ENCODE data around the gene FMNL2.
A peak's percentile ranks its signal among the peaks of the same experiment; 100 is the strongest.

Gene FMNL2

DNA sequence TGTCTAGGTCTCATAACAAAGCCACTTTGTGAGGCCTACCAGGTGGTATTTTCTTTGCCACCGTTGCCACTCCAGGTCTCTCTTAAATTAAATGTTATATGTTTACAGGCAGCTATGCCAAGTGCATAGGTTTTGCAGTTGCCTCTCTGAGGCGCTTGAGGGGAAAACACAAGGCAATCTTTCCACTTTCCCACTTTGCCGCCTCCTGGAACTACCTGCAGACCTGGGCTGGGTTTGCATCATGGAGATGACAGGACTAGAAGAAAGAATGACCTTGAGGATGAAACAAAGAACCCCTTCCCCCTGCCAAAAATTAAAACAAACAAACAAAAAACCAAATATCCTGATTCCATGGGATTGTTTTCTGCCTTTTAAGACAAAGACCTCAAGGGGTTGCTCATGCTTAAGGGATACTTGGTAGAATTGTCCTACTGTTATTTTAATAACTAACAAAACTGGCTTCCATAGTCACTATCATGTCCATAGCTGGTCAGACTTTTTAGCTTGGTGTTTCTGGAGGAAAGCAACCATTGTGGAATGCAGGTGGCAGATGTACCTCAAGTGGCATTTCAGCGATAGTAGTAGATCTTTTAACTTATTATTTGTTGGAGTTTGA lies 222.4 kb downstream of the FMNL2 start:
- no peak for DNase-seq (ENCODE audit: low read depth)

DNA sequence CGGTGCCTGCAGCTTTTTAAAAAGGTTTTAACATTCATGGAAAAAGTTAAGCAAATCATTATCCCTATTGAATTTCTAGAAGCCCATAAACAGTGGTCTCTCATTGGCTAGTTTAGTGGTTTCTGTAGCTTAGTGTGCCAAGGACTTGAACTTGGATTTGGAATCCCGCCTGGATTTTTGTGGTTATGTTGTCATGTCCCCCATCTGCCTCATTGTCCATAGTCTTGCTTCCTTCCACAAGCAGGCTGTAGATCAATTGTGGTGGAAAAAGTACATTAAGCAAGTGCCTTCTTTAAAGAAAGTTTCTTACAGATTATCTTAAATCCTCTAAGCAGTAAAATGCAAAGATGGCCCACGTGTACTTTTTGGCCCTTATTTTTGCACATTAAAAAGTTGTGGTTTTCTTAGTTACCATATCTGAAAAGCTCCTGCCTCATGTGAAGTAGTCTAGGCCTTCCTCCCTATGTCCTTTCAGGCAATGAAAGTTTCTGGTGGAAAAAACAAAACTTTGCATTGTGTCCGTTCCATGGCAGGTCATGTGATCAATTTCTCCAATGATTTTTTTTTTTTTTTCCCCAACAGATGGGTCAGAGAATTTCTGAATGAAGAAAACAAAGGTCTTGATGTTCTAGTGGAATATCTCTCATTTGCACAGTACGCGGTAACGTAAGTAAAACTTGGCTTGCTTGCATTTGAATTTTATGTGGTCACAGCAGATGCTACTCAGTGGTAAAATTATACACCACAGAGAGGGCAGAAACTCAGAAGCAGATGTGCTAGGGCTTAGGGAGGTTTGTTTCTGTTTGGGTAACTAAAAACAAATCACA lies 223.4 kb downstream of the FMNL2 start:
- peak; percentile 91 for DNase-seq (ENCODE audit: low read depth)

- DNase-seq (ENCODE audit: low read depth), result no peak
Measured at GRCh38 chr2:152559008-152559407, 224.0 kb downstream of the FMNL2 start.

DNA sequence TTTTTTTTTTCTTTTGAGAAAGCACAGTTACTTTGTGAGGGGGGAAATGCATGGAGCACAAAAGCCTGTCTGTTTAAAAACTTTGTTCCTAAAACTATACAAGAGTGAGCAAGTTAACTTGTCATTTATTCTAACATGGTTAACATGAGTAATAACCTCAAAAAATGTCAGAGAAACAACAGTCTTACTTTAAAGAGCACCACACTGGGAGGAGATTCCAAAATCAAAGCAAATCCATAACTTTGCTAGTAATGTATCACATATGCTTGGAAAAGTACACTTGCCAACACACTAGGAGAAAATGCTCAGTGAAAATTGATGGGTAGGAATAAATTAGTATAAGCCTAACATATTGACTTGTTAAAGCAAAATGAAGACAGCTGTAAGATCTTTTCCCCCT lies 225.2 kb downstream of the FMNL2 start:
- DNase-seq (ENCODE audit: low read depth), result peak; percentile 38

GRCh38 chr2:152560873-152561595 lies 226.1 kb downstream of the FMNL2 start:
- no peak for DNase-seq (ENCODE audit: low read depth)

DNA sequence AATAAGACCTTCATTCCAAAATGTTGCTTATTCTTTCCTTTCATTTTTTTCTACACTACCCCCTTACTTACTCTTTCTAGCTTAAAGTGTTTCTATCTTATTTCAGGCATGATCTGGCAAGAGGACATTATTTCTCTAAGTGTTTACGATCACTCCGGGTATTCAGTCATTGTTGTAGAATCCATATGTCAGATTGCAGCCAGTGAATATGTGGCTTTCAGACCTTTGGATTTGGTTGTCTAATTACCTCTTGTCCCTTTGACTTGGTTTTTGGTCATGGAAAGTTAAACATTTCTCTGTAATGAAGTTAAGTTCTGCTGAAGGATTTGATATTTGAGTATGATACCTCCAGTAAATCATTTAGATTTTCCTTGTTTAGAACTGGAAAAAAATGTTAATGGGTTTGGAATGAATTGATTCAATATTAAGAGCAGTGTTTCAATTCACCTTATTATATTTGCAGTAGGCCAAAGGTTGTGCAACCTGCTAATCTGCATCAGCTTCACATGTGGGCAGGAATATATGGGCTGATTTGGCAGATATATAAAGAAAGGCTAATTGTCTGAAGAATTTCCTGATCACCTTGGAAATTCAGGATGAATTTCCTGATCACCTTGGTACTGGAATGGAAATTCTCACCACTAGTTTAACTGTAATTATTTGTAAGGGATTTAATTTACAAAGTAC lies 227.4 kb downstream of the FMNL2 start:
- no peak for DNase-seq (ENCODE audit: low read depth)

DNA sequence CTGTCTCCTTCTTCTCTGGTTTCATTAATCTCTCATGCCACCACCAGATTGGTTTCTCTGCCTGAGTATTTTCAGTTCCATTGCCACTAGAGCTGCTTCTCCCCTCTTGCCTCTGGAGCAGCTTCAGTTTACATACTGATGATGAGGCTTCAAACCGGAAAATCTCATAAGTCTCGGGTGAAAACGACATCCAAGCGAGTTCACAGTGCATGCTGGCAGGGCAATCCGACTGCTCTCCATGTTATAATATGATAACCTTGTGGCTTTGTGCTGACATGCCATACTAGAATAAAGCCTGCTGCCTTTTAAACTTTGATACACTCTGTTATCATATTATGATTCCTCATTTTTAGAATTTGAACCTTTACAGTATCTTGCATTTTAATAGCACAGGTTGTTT lies 228.8 kb downstream of the FMNL2 start:
- DNase-seq (ENCODE audit: low read depth), result no peak

DNA sequence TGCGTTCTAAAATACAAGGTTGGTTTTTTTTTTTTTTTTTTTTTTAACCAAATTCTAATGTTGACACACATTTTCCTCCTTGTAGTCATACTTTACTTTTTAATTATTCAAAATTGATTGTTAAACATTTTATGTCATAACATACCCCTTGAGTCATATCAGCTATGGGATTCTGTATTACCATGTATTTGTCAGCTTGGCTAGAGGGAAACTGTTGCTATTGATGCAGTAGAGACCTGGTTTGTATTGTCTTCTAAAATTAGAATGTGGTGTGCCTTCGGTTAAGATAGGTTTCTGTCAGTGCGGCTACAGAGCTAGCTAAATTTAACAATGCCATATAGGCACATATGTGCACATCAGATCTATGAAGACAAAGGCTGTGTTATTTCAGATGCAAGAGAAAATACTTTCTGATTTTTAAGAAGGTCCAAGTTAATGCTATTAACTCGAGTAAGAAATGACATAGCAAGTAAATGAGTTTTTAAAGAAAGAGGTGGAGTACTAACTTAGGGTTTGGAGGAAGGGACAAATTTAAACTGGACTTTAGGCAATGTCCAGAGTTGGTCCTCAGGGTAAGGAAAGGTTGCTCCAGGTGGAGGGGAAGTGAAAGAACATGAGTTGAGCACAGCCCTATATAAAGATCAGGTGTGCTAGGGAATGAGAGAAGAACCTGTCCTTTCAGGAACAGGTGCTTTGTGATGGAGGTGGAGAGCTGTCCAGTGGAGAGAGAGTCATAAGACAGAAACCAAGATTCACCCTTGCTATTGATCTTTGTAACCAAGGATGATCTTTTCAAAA lies 230.0 kb downstream of the FMNL2 start:
- no peak for DNase-seq (ENCODE audit: low read depth)

GRCh38 chr2:152565884-152566727 lies 231.1 kb downstream of the FMNL2 start:
- DNase-seq (ENCODE audit: low read depth), result no peak

- DNase-seq (ENCODE audit: low read depth), result peak; percentile 69
Measured at GRCh38 chr2:152566728-152567069, 231.7 kb downstream of the FMNL2 start.

GRCh38 chr2:152568531-152568930 lies 233.6 kb downstream of the FMNL2 start:
- DNase-seq (ENCODE audit: low read depth), result no peak

DNA sequence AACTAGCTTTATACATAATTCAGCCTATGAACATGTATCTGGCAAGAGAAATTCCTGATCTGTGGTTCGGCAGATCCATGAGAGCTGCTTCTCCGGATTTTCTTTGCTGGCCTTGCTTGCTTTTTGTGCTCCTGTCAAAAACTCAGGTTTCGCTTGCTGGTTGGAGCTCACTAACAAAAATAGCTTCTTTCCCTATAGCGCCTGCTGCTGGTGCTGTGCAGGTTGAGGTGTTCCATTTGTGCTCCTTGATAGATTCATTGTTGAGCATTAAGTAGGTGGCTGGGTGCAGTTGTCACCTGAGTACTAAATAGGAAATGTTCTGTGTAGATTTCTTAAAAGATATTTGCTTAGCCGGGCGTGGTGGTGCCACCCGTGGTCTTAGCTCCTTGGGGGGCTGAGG lies 234.2 kb downstream of the FMNL2 start:
- DNase-seq (ENCODE audit: low read depth), result no peak

DNA sequence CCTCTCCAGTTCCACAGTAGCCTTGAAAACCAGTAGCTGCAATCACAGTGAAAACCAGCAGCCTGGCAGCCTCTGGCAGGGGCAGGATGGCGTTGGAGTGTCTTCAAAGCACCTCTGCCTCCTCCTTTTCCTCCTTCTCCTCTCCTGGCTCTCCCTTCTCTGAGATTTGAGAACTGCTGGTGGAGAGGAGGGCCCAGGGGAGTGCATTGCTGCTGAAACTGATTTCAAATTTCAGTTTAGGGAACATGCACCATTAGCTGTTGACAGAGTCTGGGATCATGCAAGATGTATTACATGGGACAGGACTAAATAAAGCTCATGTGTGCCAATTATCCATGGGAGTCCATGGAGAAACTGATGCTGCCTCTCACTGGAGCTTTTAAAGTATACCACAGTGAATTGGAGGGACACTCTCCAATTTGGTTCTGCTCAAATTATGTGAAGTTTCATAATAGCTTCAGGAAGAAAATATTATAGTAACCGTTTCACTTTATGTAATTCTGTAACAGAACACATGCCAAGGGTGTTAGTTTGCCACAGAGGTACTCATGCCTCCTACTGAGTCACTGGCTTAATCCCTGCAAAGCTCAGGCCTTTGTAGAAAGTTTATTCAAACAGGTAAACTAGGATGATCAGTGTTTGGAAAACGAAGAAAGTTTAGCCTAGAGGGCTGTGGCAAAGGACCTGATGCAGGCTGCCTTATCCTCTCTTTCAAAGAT lies 236.2 kb downstream of the FMNL2 start:
- DNase-seq (ENCODE audit: low read depth), result peak; percentile 71

DNA sequence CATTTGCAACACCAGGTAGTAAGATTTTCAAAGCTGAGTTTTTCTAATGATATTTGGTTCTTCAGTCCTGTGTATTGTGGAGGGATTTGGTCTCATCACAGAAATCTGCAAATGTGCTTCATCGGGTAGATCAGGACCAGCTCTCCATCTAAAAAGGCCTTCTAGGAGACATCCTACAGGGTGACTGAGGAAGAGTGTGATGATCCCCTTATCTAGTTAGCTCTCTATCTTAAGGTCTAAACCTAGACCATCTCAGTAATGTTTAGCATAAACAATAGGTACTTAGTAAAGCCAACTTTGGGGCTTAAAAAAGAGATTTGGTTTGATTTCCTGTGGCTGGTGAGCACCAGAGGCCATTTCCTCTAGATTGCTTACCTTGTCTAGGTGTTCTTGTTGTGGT lies 237.1 kb downstream of the FMNL2 start:
- DNase-seq (ENCODE audit: low read depth), result no peak

DNA sequence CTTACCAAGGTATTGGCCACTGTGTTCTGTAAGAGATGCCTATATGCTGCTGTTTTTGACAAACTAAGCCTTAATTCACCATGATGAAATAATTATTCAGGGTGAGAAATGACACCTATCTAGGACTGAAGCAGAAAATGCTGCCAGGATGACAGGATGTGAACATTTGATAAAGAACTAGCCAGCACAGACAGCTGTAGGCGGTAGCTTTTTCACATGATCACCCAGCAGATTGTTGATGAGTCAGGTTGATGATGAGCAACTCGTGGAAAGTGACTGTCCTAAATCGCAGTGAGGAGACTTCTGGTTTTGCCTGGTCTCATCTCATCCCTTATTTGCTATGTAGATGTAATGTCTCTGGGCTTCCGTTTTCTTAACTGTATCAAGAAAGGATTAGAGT lies 238.2 kb downstream of the FMNL2 start:
- DNase-seq (ENCODE audit: low read depth), result peak; percentile 95

GRCh38 chr2:152577579-152577978 lies 242.6 kb downstream of the FMNL2 start:
- DNase-seq (ENCODE audit: low read depth), result peak; percentile 71

- DNase-seq (ENCODE audit: low read depth), result no peak
Measured at GRCh38 chr2:152578573-152578972, 243.6 kb downstream of the FMNL2 start.

- peak; percentile 34 for DNase-seq (ENCODE audit: low read depth)
Measured at GRCh38 chr2:152580714-152581113, 245.7 kb downstream of the FMNL2 start.

- no peak for DNase-seq (ENCODE audit: low read depth)
Measured at GRCh38 chr2:152581360-152581759, 246.4 kb downstream of the FMNL2 start.

- no peak for DNase-seq (ENCODE audit: low read depth)
Measured at GRCh38 chr2:152582081-152582480, 247.1 kb downstream of the FMNL2 start.

All from iris pigment epithelial cell (primary cell).